AG20443 (cell line): ENCODE measurements around the gene EIF1AY.
A peak's percentile ranks its signal among the peaks of the same experiment; 100 is the strongest.
"Not testable (repeated sequence)": the region's sequence is repeated elsewhere in the genome, so short reads cannot be mapped to it uniquely, and the experiment has no call there.

Experiments
- DNase-seq: peaks from one replicate; pipeline ENCODE4 v3.0.0; 2012; ENCODE audit warnings: low spot score, mixed read lengths

The EIF1AY gene, protein sequence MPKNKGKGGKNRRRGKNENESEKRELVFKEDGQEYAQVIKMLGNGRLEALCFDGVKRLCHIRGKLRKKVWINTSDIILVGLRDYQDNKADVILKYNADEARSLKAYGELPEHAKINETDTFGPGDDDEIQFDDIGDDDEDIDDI

DNA sequence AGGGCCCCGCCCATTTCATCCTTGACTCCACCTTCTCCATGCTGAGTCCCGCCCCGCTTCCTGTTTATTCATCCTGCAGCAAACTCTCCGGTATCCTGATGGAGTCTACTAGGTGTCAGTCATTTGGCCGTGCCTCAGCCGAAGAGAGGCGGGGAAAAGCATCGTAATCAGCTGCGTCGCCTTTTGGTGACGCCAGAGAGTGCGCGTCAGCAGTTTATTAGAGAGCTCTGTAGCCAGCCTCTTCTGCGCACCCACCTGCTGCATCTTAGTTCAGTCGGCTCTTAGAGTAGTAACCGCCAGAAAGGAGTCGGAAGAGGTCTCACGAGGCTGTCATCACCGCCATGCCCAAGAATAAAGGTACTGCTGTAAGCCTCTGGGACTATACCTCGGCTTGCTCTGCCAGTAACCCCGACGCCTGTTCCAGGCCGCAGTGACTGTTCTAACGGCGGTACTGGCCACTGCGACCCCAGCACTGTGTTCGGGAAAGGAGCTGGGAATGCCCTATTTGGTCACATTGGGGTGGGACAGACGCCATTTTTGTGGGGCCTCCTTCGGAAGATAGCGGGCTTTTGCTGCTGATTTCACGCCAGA, at the start of gene EIF1AY:
Gene EIF1AY (plus strand): TSS at position 246 of the 591 bp plus-strand sequence. CDS start 96 bp downstream, at position 342.
- peak; percentile 86 for DNase-seq

DNA sequence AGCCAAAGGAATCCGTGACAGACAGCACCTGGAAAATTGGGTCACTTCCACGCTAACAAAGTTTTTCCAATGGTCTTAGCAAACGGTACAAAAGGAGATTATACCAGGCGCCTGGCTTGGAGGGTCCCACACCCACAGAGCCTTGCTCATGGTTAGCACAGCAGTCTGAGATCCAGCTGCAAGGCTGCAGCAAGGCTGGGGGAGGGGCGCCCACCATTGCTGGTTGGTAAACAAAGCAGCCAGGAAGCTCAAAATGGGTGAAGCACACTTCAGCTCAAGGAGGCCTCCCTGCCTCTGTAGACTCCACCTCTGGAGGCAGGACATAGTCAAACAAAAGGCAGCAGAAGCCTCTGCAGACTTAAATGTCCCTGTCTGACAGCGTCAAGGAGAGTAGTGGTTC, 47.1 kb upstream of the EIF1AY start:
- no peak for DNase-seq

DNA sequence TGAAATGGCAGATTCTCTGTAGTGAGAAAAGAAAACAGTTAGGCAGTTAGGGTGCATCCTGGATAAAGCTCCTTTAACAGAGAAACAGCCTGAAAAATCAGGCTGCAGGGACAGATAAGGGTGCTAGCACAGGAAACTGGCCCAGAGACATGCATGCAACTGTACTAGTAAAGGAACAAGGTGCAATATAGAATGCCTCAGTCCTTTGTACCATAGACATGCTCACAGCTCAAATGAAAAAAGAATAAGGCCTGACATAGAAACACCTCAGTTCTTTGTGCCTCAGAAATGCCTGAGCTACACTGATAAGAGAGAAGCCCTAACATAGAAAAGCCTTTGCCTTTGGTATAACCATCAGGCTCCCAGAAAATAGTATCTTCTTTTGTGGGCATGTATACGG, 37.4 kb upstream of the EIF1AY start:
- no peak for DNase-seq

DNA sequence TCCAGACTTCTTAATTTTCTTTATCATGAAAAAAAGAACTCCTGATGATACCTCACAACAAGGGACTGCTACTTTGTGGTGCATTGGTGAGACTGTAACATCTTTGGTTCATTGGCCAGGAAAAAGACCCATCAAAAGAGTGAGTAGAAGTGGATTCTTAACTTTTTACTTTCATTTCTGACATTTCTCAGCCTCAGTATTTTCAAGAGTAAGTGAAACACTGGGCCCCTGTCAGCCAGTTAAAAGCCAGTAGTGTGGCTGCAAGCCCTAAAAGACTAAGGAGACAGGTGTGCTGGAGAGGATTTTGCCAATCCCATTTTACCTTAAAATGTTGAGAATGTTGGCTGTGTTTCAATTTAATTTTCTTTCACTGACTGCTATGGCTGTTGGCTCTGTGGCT, 36.6 kb upstream of the EIF1AY start:
- no peak for DNase-seq

DNA sequence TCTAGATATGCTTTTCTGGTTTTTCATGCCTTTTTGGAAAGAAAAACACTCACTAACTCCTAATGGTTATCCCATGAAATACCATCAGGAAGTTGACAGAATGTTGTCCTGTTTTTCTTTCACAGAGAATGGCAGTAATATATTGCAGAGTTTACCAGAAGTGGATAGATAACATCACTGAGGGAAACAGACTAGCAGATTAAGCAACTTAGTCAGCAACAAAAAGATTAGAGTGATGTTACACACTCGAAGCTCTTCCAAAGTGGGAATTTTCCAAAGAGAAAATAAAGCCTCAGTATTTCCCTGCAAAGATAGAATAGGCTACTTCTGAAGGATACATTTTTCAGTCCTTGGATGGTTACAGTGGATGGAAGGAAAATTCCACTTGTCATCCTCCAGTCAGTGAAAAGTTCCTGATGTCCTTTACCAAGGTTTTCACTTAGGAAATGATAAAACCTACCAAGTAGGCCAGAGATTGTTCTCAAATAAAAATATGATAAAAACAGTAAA, 31.1 kb upstream of the EIF1AY start:
- DNase-seq = no peak

DNA sequence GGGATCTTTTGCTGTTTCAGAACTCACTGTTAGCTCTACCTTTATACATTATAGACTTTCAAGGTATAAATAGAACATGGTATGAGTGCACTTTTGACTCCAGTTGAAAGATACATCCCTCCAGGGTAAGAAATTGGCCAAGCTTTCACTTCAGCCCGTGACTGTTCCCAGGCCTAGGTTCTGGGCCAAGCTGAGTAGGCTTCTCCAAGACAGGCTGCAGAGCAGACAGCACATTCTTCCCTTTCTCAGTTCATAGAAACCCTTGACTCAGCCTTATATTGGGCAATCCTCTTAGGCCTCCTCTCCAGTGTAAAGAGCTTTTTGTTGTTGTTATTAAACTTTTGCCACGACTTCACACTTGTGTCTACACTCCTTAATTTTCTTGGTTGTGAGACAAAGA, 29.5 kb upstream of the EIF1AY start:
- peak; percentile 40 for DNase-seq

DNA sequence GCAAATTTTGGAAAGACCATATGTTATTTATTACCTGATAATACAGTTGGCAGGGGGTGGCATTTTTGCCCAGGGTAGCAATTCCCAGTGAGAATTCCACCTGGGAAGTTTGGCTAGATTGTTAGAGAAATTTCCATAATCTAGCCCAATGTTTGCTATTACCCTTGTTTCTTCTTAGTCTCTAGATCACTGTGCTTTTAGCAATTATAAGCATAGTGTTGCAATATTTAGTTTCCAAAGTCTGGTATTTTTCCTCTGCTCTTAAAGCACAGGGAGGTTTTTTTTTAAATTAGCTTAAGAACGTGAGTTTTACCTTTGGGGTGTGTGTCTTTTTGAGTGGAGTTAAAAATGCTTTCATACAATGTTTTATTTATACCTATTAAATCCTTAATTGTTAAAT, 26.3 kb upstream of the EIF1AY start:
- no peak for DNase-seq

DNA sequence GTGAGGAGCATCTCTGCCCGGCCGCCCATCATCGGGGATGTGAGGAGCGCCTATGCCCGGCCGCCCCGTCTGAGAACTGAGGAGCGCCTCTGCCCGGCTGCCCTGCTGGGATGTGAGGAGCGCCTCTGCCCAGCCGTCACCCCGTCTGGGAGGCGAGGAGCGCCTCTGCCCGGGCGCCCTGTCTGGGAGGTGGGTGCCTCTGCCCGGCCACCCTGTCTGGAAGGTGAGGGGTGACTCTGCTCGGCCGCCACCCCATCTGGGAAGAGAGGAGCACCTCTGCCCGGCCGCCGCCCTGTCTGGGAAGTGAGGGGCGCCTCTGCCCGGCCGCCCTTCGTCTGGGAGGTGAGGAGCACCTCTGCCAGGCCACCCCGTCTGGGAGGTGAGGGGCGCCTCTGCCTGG, 23.7 kb upstream of the EIF1AY start:
- no peak for DNase-seq

DNA sequence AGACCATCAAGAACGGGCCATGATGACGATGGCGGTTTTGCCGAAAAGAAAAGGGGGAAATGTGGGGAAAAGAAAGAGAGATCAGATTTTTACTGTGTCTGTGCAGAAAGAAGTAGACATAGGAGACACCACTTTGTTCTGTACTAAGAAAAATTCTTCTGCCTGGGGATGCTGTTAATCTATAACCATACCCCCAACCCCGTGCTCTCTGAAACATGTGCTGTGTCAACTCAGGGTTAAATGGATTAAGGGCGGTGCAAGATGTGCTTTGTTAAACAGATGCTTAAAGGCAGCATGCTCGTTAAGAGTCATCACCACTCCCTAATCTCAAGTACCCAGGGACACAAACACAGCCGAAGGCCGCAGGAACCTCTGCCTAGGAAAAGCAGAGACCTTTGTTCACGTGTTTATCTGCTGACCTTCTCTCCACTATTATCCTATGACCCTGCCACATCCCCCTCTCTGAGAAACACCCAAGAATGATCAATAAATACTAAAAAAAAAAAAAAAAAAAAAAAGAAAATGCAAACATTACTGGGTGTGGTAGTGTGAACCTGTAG, 22.7 kb upstream of the EIF1AY start:
- not testable (repeated sequence) for DNase-seq

DNA sequence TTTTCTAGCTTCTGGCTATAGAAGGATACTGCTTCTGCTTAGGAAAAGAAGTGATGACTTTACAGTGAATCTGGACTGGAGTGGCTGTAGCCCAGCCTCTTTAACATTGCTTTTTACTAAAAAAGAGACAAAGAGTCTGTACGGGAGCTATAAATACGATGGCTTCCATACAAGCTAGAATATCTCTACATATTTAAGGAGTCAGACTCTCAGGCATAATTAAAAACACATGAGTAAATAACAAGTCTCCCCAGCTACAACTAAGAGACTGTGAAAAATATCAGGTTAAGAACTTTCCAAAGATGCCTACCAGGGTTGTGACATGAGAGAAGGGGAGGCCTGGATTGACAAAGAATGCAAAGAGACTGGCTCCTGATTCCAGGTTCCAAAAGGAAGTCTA, 19.8 kb upstream of the EIF1AY start:
- DNase-seq = no peak

DNA sequence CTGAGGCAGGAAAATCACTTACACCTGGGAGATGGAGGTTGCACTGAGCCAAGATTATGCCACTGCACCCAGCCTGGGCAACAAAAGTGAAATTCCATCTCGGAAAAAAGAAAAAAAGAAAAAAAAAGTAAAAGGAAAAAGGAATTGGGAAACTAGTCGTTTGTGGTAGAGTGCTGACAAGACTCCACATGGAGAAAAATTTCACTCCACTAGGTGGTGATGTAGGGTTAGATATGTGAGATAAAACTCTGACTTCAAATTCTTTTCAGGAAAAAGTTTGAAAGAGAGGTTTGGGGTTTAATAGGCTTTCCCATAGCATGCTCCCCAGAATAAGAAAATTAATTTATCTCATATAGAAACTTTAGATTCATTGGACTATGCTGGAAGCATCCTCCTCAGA, 16.9 kb upstream of the EIF1AY start:
- DNase-seq = peak; percentile 13

DNA sequence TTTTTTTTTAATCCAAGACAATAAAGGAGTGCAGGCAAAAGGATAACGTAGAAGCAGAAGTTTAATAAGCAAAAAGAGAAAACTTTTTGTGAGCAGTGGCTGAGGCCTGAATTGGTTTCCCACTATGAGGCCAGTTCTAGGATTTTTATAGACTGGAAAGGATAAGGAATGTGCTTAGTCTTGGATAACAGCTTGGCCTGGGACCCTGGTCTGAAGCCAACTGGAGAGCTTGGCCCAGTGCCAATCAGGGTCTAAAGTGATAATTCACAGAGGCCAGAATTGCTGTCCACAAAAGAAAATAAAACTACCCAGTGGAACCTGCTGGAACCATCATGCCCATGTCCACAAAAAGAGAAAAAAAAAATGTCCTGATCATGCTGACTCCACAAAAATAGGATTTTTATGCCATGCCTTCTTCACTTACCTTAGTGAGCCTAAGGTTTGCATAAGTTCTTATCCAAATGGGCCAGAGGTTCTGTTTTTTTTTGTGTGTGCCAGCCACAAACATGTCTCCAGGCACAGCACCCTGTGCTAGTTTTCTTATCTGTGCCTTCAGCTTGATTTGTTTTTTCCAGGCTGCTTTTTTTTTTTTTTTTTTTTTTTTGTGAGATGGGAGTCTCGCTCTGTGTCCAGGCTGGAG, 15.6 kb upstream of the EIF1AY start:
- DNase-seq = no peak

DNA sequence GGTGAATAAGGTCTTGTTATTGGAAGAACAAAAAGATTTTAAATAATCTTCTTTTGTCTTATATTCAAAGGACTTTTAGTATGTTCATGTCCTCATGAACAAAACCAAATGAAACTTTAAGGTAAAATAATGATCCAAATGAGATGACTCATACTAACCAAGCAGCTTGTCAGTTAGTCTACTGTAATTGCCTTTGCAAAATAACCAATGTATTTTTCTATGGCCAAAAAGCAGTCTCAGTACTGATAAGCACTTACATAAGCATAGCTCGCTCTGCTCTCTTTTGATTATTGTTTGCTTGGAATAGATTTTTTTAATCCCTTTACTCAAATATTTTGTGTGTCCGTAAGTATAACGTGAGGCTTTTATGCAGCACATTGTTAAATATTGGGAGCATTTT, 4.3 kb upstream of the EIF1AY start:
- DNase-seq = no peak

DNA sequence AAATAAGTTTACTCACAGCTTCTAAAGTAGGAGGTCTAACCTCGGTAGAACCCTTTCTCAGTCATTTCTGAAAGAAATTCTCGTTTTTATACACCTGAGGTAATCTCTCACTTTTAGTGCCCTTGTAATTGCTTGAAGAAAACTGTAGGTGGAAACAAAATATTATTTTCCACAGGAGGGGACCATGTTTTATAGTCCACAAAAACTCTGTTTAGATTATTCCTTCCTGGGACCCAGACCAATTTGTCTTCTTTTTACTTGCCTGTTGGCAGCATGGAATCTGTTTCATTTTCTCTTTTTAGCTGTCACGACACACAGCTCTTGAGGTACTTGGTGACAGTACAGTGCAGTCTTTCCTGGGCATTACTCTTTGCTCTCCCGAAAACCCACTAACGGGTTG, 930 bp downstream of the EIF1AY start:
- DNase-seq = peak; percentile 1

DNA sequence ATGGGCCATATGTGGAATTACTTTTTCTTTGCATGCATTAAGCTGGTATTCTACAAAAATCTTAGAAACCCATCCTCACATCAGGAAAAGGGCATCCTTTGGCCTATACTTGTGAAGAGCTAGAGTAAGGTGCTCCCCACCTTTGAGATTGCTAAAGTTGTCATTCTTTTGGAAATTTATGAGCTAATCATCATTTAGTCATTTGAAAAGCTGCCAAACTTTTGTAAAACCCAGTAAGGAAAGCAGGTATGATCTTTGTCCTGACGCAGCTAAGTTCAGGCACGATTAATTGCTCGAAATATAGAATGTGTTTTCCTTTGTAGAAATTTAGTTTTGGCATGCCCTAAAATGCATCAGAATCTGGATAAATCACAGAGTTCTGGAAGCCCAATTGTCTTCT, 2.6 kb downstream of the EIF1AY start:
- no peak for DNase-seq

DNA sequence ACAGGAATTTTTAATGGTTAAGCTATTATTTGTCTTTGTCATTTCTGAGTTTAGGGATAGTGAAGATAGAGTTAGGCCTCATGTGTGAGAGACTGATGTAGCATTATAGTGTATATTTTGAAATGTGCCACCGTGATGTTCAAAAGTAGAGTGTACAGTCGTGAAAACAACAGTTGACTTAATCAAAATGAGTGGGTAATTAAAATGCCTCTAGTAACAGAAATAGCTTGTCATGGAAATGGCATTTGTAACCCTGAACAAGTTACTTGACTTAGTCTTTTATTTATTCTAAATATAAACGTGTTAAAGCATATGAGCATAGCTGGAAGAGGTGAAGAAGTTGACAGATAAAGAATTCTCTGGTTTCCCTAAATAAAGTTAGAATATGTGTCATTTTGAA, 6.1 kb downstream of the EIF1AY start:
- DNase-seq = no peak

DNA sequence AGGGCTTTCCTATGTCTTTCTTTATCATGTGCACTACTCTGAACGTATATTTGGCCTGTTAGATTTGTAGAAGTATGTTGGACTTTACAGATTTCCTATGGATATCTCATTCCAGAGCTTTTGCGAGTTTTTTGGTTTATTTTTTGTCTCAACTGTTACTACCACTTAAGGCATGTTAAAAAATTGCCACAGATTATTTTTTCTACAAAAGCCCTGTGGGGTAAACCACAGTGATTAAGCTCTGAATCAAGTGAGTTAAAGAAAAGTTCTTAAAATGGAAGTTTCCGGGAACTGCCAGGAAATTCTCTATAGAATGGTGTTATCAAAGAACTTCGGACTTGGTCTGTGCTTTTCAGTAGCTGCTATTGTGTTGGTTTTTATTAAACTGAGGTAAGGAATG, 10.6 kb downstream of the EIF1AY start:
- DNase-seq = no peak
